Stimulated activated naive CD8-positive, alpha-beta T cell treated with anti-CD3 and anti-CD28 coated beads, Interleukin-15, amount 100 ng/mL, for 72 hours (primary cell): ENCODE measurements around the gene GAS2L2.
"Not testable (repeated sequence)": the region's sequence is repeated elsewhere in the genome, so short reads cannot be mapped to it uniquely, and the experiment has no call there.

Experiments used
- ATAC-seq: fragments of 150-1000 bp; cut with Tn5 transposase; 2 replicates; pipeline ENCODE4 v1.10.0; 2021; ENCODE audit warnings: mild to moderate bottlenecking, moderate library complexity
- DNase-seq, 2 donors: peaks; one replicate each; pipeline ENCODE4 v3.0.0; 2021 to 2022
- H3K27ac Mint-ChIP-seq, 2 donors: one replicate each; pipeline ENCODE4 v1.8.0; 2022; ENCODE audit warnings: mild to moderate bottlenecking in 2 of 2, mixed read lengths in 2 of 2, moderate library complexity in 2 of 2
- H3K27me3 Mint-ChIP-seq: one replicate; pipeline ENCODE4 v1.8.0; 2022; ENCODE audit warnings: mixed read lengths
- H3K4me1 Mint-ChIP-seq: one replicate; pipeline ENCODE4 v1.8.0; 2022; ENCODE audit warnings: mild to moderate bottlenecking, mixed read lengths
- H3K4me3 Mint-ChIP-seq, 2 donors: one replicate each; pipeline ENCODE4 v1.8.0; 2022; ENCODE audit warnings: mild to moderate bottlenecking in 2 of 2, mixed read lengths in 2 of 2, moderate library complexity in 1 of 2
- H3K9me3 Mint-ChIP-seq, 2 donors: one replicate each; pipeline ENCODE4 v1.8.0; 2022; ENCODE audit warnings: mixed read lengths in 2 of 2

The GAS2L2 gene

DNA sequence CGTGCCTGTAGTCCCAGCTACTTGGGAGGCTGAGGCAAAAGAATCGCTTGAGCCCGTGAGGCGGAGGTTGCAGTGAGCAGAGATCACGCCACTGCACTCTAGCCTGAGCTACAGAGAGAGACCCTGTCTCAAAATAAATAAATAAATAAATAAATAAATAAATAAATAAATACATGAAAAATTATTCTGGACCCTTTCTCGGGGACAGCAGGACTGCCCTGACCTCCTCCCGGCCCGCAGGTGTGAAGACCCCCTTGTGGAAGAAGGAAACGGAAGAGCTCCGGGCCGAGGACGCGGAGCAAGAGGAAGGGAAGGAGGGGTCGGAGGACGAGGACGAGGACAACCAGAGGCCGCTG lies 10.7 kb upstream of the GAS2L2 start:
- no peak for DNase-seq
- ATAC-seq = no peak
- Mint-ChIP-seq H3K4me3 (peak overlapping the region; percentile 89 to 98), H3K27me3 (no peaks in the 10 kb centered on the region), H3K27ac (no peak overlapping the region), H3K4me1 (peaks cover 14% of the 10 kb centered on the region), H3K9me3 (no peaks in the 10 kb centered on the region)

DNA sequence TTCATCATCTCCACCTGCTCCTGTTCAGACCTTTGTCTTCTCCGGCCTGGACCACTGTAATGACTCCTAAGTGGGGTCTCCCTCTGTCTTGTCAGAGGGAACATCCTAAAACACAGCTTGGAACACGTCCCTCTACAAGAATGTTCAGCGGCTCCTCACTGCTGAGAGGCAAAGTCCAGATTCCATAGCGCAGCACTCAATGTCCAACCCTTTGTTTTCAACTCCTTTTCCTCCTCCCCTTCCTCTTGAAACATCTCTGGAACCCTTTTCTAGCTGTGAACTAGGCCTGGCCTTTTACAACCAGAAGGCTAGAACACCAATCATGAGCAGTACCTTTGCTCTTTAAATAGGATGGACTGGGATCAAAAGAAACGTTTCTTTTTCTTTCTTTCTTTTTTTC lies 8.6 kb upstream of the GAS2L2 start:
- Mint-ChIP-seq H3K4me1 (peaks cover 14% of the 10 kb centered on the region), H3K4me3 (no peak overlapping the region), H3K27me3 (no peaks in the 10 kb centered on the region), H3K27ac (no peak overlapping the region), H3K9me3 (no peaks in the 10 kb centered on the region)
- ATAC-seq (no peak), DNase-seq (no peak)

DNA sequence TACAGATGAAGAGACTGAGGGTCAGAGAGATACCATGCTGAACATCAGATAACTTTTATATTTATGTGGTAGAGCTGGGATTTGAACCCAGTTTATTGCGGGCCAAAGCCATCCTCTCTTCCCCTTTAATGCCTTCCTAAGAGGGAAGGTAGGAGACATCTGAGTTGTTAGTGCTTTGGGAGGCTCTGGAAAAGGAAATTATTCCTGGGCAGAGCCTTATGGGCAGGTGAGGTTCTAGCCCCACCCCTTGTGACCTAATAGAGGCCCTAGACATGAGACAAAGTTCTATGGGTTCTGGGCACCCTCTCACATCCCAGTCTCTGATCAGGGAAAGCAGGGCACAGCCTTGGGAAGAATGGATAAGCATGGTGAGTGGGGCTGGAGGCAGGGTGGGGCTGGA lies 7.5 kb upstream of the GAS2L2 start, which contains the start of gene C17orf50:
Gene C17orf50 (plus strand): TSS at position 301 of the 400 bp plus-strand sequence. CDS start 55 bp downstream, at position 356.
- Mint-ChIP-seq H3K9me3 (no peaks in the 10 kb centered on the region), H3K27ac (no peak within 1 kb of the TSS)
- ATAC-seq = no peak

DNA sequence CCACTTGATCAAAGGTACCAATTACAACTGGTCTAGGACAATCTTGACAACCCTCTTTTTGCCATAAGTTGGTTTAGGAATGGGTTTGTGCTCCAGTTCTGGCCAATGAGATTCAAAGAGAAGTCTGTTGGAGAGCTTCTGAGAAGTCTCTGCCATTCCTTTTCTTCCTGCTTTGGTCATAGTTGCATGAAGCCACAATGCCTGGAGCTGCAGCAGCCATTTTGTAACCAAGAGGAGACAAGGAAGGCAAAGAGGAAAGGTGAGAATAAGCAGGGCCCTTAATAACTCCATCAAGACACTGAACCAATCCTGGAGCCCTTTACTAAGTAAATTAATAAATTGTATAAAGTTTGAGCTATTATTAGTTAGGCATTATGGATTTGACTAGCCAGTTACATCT lies 4.2 kb upstream of the GAS2L2 start:
- Mint-ChIP-seq H3K9me3 (no peaks in the 10 kb centered on the region), H3K27ac (no peak overlapping the region), H3K4me1 (no peaks in the 10 kb centered on the region), H3K4me3 (no peak overlapping the region), H3K27me3 (peaks cover 12% of the 10 kb centered on the region)
- no peak for ATAC-seq
- DNase-seq = no peak

More for the DNA sequence above, 7.5 kb upstream of the GAS2L2 start, which contains the start of gene C17orf50:
- peaks cover 14% of the 10 kb centered on the region for H3K4me1 Mint-ChIP-seq
- H3K4me3 Mint-ChIP-seq = no peak within 1 kb of the TSS
- no peak for DNase-seq
- no peaks in the 10 kb centered on the region for H3K27me3 Mint-ChIP-seq

DNA sequence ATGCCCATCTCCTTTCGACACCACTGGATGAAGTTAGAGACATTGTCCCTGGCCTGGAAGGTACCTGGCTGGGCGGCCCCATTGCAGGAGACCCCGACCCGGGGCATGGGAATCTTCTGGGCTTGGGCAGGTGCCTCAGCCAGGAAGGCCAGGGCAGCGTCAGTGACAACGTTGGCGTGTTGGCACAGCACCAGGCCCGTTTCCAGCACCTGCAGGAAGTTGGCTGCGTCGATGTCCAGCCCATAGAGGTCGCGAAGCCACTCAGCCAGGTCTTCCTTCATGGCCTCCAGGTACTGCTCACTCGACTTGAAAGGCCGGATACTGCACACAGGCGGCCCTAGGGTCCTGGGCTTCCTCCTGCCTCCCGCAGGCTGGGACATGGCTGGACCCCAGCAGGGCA lies 568 bp downstream of the GAS2L2 start:
- no peak for ATAC-seq
- Mint-ChIP-seq H3K9me3 (no peaks in the 10 kb centered on the region), H3K4me3 (no peak overlapping the region), H3K27me3 (peaks cover 56% of the 10 kb centered on the region), H3K4me1 (peaks cover 38% of the 10 kb centered on the region), H3K27ac (no peak overlapping the region)
- no peak for DNase-seq

DNA sequence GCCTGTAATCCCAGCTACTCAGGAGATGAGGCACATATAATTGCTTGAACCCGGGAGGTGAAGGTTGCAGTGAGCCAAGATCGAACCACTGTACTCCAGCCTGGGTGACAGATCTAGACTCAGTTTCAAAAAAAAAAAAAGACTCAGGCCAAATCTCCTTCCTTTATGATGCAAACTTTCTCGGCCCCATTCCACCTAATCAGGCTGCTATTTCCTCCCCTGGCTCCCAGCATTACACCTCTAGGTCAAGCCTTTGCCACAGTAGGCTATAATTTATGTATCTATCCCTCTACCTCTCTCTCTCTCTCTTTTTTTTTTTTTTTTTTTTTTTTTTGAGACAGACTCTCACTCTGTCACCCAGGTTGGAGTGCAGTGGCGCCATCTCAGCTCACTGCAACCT lies 1.5 kb downstream of the GAS2L2 start:
- ATAC-seq, DNase-seq, H3K4me3 Mint-ChIP-seq, H3K9me3 Mint-ChIP-seq: not testable (repeated sequence)
- peaks cover 56% of the 10 kb centered on the region for H3K27me3 Mint-ChIP-seq
- H3K27ac Mint-ChIP-seq = peak overlapping the region in 1 of 2 donors; percentile 44
- H3K4me1 Mint-ChIP-seq = peaks cover 43% of the 10 kb centered on the region

DNA sequence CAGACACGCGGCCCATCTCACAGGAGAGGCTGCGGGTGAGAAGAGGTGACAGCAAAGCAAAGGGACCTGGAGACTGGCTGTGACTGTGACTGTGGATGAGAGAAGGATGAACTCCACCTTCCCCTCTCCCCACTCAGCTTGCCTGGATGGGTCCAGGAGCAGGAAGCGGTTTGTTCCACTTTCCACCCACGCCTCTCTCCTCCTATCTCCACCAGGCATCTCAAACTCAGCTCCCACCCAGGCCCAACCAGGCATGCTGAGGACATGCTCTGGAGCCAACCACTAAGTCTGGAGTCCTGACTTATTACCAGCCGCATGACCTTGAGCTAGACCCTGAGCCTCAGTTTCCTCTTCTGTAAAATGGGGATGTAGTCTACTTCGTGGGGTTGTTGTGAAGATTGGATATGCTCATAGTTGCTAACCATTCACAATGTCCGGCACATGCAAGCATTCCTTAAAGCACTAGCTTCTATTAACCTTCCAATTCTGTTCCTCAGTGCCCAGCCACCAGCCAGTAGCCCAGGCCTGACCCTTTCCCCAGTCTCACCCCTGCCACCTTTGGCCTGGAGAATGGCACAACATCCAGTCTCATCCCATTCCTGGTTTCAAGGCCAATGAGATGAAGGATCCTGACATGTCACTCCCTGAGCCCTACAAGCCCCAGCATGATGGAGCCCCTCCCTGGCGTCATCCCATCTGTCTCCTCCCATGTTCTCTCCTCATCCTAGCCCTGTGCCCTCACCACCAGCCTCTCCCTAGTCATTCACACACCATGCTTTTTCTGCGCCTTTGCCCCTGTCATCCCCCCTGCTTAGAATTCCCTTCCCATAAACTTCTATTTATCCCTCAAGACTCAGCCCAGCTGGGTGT lies 2.3 kb downstream of the GAS2L2 start:
- no peak for DNase-seq
- peaks cover 56% of the 10 kb centered on the region for H3K27me3 Mint-ChIP-seq
- H3K4me3 Mint-ChIP-seq = peak overlapping the region; percentile 30 to 70
- no peak overlapping the region for H3K27ac Mint-ChIP-seq
- H3K4me1 Mint-ChIP-seq = peaks cover 43% of the 10 kb centered on the region
- no peaks in the 10 kb centered on the region for H3K9me3 Mint-ChIP-seq
- no peak for ATAC-seq

DNA sequence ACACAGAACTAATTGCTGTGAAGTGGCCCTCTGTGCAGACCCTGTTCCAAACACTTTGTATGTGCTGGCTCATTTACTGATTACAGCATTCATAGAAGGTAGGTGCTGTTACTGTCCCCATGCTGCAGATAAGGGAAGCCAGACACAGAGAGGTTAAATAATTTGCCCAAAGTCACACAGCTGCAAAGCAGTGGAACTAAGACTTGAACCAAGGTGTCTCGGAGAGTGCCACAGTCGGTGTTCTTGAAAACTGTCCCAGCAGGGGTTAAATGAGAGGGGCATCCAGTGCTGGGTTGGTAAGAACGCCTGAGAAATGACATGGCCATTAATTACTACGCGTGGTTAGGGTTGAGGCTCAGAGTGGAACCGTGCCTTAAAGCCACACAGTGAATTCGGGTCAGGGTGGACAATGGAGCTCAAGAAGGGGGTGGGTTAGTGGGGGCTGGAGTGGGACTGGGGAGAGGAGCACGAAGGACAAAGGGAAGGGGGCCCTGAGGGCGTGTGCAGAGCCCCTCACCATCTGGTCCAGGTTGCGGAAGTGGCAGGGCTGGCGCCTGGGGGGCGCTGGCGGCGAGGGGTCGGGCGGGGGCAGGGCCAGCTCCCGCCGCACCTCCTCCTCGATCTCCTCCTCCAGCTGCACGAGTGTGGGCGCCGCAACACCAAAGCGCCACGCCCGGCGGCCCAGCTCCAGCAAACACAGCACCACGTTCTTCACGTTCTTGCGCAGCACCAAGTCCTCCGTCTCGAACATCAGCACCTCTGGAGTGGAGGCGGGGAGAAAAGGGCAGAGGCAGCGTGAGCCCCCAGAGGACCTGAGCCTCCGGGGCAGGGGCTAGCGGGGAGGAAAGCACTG lies 3.3 kb downstream of the GAS2L2 start:
- ATAC-seq (no peak), DNase-seq (no peak)
- Mint-ChIP-seq H3K4me1 (peaks cover 43% of the 10 kb centered on the region), H3K9me3 (no peaks in the 10 kb centered on the region), H3K4me3 (peak overlapping the region; percentile 36 to 70), H3K27ac (no peak overlapping the region), H3K27me3 (peaks cover 56% of the 10 kb centered on the region)

DNA sequence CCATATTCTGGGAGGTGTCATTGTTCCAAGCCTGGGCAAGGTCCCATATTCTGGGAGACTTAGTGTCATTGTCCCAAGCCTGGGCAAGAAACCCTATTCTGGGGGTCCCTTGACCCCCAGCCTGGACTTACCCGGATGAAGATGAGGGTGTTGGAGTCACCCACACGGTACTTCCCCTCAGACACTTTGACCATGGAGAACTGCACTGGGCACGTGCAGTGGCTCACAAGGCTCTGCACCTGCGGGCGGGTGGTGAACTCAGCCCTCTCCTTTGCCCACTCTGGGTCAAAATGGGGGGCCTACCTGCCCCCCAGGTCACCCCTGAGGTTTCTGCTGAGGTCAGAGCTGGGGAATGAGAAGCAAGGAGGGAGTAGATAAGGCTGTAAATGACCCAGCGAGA lies 4.1 kb downstream of the GAS2L2 start:
- Mint-ChIP-seq H3K9me3 (no peaks in the 10 kb centered on the region), H3K27ac (no peak overlapping the region), H3K4me3 (peak overlapping the region; percentile 12 to 42), H3K27me3 (peaks cover 64% of the 10 kb centered on the region), H3K4me1 (peaks cover 43% of the 10 kb centered on the region)
- no peak for ATAC-seq
- DNase-seq = no peak

DNA sequence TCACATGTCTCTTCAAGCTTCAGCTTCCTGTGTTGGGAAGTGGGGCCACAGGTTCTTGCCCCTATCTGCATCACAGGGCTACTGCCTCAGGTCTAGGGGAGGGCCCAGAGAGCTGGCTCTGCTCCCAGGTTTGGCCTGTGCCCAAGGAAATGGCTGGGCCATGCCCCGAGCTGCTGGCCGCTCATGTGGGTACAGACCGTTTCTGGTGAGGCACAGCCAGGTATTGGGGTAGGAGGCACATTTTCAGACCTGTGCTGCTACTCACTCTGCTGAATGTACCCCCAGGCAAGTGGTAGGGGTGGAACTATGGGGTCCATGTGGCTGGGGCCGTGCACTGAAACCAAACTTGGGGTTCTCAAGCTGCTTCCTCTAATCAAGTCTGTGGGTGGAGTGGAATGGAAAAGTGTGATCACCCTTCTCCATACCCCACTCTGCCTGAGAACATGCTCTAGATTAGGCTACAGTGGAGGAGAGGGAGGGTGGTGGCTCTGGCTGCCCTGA lies 4.6 kb downstream of the GAS2L2 start:
- Mint-ChIP-seq H3K27me3 (peaks cover 69% of the 10 kb centered on the region), H3K4me3 (peak overlapping the region in 1 of 2 donors; percentile 60), H3K27ac (peak overlapping the region in 1 of 2 donors; percentile 42), H3K9me3 (no peaks in the 10 kb centered on the region), H3K4me1 (peaks cover 43% of the 10 kb centered on the region)
- ATAC-seq = peak; percentile 14
- peak in 1 of 2 donors; percentile 17 for DNase-seq

DNA sequence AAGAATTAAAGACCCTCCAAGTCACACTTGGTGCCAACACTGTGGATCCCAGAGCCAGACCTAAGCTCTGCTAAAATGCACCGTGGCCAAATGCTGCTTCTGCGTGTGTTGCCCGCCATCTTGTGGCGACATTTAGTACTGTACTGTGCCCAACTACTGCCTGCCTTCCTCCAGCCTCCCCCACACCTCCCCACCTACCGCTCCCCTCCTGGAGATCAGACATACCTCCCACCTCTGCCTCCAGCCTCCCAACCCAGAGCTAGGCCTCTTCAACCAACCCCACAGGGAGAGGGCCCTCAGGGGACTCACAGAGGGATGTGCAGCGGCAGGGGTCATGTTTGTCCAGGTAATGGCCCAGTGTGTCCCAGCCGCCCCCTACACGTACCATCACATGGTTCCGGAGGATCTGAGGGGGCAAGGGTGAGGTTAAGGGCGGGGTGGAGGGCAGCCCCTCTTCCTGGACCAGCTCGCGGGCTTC lies 5.5 kb downstream of the GAS2L2 start:
- Mint-ChIP-seq H3K9me3 (no peaks in the 10 kb centered on the region), H3K4me3 (peak overlapping the region in 1 of 2 donors; percentile 60), H3K27ac (peak overlapping the region in 1 of 2 donors; percentile 54), H3K4me1 (peaks cover 43% of the 10 kb centered on the region), H3K27me3 (peaks cover 69% of the 10 kb centered on the region)
- peak; percentile 88 for ATAC-seq
- peak; percentile 79 for DNase-seq

DNA sequence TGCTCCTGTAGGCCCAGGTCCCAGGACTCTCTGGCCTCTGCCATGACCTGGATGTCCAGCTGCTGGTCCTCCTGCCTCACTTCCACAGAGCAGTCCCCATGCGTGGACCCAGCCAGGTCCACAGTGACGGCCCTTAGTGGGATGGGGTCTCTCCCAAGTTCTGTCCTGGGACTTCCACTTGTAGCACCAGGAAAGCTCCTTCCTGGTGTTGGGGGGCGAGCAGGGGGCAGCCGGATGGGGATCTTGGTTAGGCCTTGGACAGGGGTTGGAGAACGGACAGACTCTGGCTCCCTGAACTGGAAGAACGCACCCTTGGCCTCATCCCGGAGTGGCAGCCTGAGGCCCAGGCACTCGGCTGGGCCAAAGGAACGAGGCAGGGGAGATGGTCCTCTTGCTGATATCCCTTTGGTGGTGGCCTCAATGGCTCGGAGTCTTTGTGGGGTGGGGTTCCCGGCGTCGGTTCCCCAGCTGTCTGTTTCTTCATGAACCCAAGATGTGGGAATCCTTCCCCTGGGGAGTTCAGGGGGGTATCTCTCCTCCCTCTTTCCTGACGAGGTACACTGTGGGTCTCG lies 7.2 kb downstream of the GAS2L2 start:
- H3K9me3 Mint-ChIP-seq = no peaks in the 10 kb centered on the region
- H3K4me1 Mint-ChIP-seq = peaks cover 48% of the 10 kb centered on the region
- H3K27ac Mint-ChIP-seq = no peak overlapping the region
- no peak for ATAC-seq
- no peak for DNase-seq
- no peak overlapping the region for H3K4me3 Mint-ChIP-seq
- peaks cover 69% of the 10 kb centered on the region for H3K27me3 Mint-ChIP-seq

DNA sequence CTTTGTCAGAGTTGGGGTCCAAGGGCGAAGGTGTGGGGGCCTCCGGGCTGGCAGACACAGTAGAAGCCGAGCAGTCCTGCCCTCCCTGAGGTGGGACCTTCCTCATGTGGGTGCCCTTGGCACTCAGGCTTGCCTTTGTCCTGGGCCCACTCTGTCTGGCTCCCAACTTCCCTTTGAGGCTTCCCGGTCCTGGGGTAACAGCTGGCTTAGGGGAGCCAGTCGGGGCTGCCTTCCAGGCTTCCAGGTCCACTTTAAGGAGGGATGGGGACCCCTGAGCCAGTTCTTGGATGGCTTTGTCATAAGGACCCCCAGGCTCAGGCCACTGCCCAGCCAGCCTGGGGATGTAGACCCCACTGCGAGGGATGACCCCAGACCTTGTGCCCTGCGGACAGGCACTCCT lies 7.8 kb downstream of the GAS2L2 start:
- Mint-ChIP-seq H3K27ac (no peak overlapping the region), H3K27me3 (peaks cover 69% of the 10 kb centered on the region), H3K9me3 (no peaks in the 10 kb centered on the region), H3K4me1 (peaks cover 42% of the 10 kb centered on the region), H3K4me3 (no peak overlapping the region)
- ATAC-seq (no peak), DNase-seq (no peak)

DNA sequence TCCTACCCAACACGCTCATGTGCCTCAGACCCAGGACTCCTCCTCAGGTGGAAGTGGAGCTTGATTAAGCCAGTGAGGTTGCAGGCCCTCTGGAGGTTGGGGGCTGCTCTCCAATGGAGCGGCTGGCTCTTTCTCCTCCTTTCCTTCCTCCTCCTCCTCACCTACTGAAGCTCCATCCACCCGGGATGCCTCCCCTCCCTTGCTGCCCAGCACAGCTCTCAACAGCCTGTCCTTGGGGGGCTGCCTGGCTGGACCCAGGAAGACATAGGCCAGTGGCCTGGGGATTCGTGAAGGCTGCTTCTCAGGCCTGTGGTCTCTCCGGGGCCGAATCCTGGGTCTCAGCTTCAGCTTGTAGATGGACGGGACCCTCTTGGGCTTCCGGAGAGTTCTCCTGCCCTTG lies 8.2 kb downstream of the GAS2L2 start:
- Mint-ChIP-seq H3K9me3 (no peaks in the 10 kb centered on the region), H3K4me1 (peaks cover 37% of the 10 kb centered on the region), H3K27me3 (peaks cover 69% of the 10 kb centered on the region), H3K4me3 (no peak overlapping the region), H3K27ac (no peak overlapping the region)
- no peak for ATAC-seq
- no peak for DNase-seq

DNA sequence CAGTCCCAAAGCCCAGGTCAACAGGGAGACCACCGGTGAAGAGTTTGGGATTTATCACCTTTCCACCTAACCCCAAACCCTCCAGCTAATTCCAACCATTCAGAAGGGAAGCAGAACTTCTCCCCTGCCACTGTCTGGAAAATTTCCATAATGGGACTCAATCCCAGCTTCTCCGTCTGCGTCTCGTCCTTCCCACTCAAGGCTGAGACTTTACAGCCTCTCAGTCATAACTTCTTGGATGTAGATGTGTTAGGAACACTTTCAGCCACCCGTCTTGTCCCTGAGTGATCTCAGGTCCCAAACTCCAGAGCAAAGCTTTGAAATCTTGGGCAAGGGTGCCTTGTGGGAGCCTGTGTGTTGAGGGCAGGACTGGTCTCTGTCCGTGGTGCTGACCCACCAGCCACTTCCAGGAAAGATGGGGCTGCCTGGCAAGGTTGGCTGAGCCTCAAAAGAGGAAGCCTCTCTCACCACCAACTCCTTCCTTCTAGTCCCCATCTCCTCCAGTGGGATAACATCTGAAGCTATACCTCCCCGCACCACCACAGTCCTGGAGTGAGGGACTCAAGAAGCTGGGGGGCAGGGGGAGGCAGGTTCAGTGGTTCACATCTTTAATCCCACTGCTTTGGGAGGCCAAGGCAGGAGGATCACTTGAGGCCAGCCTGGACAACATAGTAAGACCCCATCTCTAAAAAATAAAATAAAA lies 9.3 kb downstream of the GAS2L2 start:
- DNase-seq (no peak), ATAC-seq (no peak)
- peaks cover 69% of the 10 kb centered on the region for H3K27me3 Mint-ChIP-seq
- no peak overlapping the region for H3K4me3 Mint-ChIP-seq
- H3K9me3 Mint-ChIP-seq = no peaks in the 10 kb centered on the region
- H3K27ac Mint-ChIP-seq = no peak overlapping the region
- peaks cover 30% of the 10 kb centered on the region for H3K4me1 Mint-ChIP-seq
